Mononuclear cell (primary cell): ENCODE data around the gene C1QA. TPM values are rescaled to one million over a fixed set of nuclear protein-coding genes. Genes with fewer than 3 reads are reported as not detected.

ENCODE experiments used
- H3K27me3 ChIP-seq: 2 replicates; pipeline ENCODE4 v1.6.0; 2011; ENCODE audit warnings: low read length, control low read depth; ENCODE audit not compliant: insufficient read depth
- H3K4me1 ChIP-seq: 2 replicates; pipeline ENCODE4 v1.5.1; 2011; ENCODE audit warnings: mild to moderate bottlenecking, low read length, control low read depth; ENCODE audit not compliant: insufficient read depth
- H3K4me3 ChIP-seq: 2 replicates; pipeline ENCODE4 v1.5.1; 2011; ENCODE audit warnings: mild to moderate bottlenecking, low read length, moderate library complexity
- H3K9me3 ChIP-seq: 2 replicates; pipeline ENCODE4 v1.5.1; 2011; ENCODE audit warnings: low read depth, mild to moderate bottlenecking, control low read depth, low read length
- total RNA-seq: library from RNA; depleted of rRNA; stranded (reverse); fragments of >200 nt; gene quantifications from one replicate; pipeline ENCODE4 v1.2.3, GENCODE V29; 2012

The C1QA gene
- total RNA-seq, 1 donor, result 6.1 TPM

DNA sequence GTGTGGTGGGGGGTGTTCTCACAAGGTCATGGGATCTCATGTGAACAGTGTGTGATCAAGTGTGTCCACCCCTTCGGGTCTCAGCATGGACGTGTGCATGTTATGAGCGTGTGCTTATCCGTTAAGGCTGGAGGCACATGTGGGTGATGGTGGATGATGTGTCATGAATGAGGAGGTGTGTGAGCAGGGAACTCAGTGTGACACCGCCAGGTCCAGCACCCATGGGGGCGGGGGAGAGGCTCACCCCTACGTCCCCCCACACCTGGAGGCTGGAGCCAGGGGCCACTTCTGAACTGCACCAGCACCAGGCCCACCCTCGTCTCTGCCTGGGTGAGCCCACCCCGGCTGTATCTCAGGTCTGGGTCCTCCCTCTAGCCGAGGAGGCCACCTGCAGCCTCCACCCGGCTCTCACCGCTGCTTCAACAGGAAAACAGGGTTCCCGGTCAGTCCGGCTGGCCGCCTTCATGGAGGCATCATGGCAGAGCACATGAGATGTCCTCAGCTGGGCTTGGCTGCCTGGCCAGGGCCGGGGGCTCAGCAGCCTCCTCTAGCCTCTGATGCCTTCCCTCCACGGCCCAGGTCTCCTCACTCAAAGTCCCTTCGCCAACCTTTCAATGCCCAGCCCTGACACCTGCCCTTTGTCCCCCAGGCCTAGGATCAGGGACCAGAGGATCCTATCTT, 34.2 kb upstream of the C1QA start:
- H3K4me3 ChIP-seq, result no peak overlapping the region
- H3K4me1 ChIP-seq, result no peaks in the 10 kb centered on the region
- peaks cover 2% of the 10 kb centered on the region for H3K27me3 ChIP-seq
- no peaks in the 10 kb centered on the region for H3K9me3 ChIP-seq

DNA sequence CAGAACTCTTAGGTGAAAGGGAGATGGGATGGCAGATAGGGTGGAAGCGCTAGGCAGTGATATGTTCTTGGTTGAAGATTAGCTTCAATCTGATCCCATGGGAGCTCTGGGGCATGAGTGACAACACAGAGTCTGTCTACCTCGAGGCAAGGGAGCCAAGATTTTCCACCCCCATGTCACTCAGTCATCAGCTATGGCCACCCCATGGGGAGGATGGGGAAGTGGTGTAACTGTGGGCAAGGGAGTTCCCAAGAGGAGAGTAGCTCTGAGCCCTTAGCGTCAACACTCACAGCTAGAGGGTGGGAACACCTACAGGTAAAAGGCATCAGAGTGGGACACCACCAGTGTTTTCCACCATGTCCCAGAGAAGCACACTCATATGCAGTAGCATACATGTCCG, 30.3 kb upstream of the C1QA start:
- Histone ChIP-seq H3K4me3 (no peak overlapping the region), H3K9me3 (no peaks in the 10 kb centered on the region), H3K4me1 (no peaks in the 10 kb centered on the region), H3K27me3 (peaks cover 2% of the 10 kb centered on the region)

- Histone ChIP-seq H3K9me3 (no peaks in the 10 kb centered on the region), H3K4me1 (no peaks in the 10 kb centered on the region), H3K4me3 (no peak overlapping the region), H3K27me3 (peaks cover 2% of the 10 kb centered on the region)
Observed at GRCh38 chr1:22607154-22607553, 29.3 kb upstream of the C1QA start.

DNA sequence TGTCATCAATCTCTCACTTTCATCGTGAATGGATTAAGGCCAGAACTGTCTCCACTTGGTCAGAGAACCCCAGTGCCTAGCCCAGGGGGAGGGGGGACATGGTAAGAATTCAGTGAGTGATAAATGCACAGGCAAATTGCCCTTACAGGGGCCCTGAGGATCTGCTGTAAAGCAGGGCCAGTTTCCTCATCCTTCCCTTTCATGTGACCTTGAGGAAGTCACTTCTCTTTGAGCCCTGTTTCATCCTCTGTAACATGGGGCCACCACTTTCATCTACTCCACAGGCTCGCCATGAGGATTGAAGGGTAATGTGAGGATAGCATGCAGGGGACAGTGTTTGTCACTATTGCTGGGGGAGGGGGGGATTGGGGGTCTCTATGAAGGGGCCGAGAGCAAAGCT, 28.1 kb upstream of the C1QA start:
- Histone ChIP-seq H3K4me3 (no peak overlapping the region), H3K27me3 (peaks cover 2% of the 10 kb centered on the region), H3K4me1 (no peaks in the 10 kb centered on the region), H3K9me3 (no peaks in the 10 kb centered on the region)

GRCh38 chr1:22609291-22609690, 27.1 kb upstream of the C1QA start:
- Histone ChIP-seq H3K9me3 (no peaks in the 10 kb centered on the region), H3K27me3 (peaks cover 2% of the 10 kb centered on the region), H3K4me1 (no peaks in the 10 kb centered on the region), H3K4me3 (no peak overlapping the region)

- no peak overlapping the region for H3K4me3 ChIP-seq
- no peaks in the 10 kb centered on the region for H3K4me1 ChIP-seq
- H3K27me3 ChIP-seq, result no peaks in the 10 kb centered on the region
- no peaks in the 10 kb centered on the region for H3K9me3 ChIP-seq
Observed at GRCh38 chr1:22611530-22611947, 24.9 kb upstream of the C1QA start.

GRCh38 chr1:22612671-22613571, 23.5 kb upstream of the C1QA start:
- Histone ChIP-seq H3K4me3 (no peak overlapping the region), H3K4me1 (no peaks in the 10 kb centered on the region), H3K9me3 (no peaks in the 10 kb centered on the region), H3K27me3 (no peaks in the 10 kb centered on the region)

GRCh38 chr1:22613572-22613918, 22.9 kb upstream of the C1QA start:
- H3K4me1 ChIP-seq, result no peaks in the 10 kb centered on the region
- H3K4me3 ChIP-seq, result no peak overlapping the region
- no peaks in the 10 kb centered on the region for H3K9me3 ChIP-seq
- H3K27me3 ChIP-seq, result no peaks in the 10 kb centered on the region

- no peaks in the 10 kb centered on the region for H3K27me3 ChIP-seq
- no peak overlapping the region for H3K4me3 ChIP-seq
- no peaks in the 10 kb centered on the region for H3K9me3 ChIP-seq
- no peaks in the 10 kb centered on the region for H3K4me1 ChIP-seq
Observed at GRCh38 chr1:22613951-22614350, 22.5 kb upstream of the C1QA start.

DNA sequence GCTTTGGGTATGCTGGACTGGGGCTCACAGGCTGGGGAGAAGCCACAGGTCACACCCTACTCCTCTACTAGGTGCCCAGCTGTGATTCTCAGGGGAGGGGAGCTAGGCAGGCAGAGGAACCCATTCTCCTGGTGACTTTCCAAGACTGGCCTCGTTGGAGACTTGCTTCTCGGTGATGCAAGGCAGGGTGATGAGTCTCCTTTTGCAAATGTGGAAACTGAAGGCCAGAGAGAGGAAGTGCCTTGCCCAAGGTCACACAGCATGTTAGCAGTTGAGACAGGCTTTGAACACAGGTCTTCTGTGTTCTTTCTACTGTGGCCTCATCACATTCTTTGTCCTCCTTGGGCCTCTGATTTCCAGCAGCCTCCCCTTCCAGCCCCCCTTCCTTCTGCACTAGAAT, 20.5 kb upstream of the C1QA start:
- no peak overlapping the region for H3K4me3 ChIP-seq
- H3K27me3 ChIP-seq, result no peaks in the 10 kb centered on the region
- H3K9me3 ChIP-seq, result no peaks in the 10 kb centered on the region
- H3K4me1 ChIP-seq, result no peaks in the 10 kb centered on the region

GRCh38 chr1:22616571-22616970, 19.9 kb upstream of the C1QA start:
- Histone ChIP-seq H3K4me3 (no peak overlapping the region), H3K4me1 (no peaks in the 10 kb centered on the region), H3K27me3 (no peaks in the 10 kb centered on the region), H3K9me3 (no peaks in the 10 kb centered on the region)

DNA sequence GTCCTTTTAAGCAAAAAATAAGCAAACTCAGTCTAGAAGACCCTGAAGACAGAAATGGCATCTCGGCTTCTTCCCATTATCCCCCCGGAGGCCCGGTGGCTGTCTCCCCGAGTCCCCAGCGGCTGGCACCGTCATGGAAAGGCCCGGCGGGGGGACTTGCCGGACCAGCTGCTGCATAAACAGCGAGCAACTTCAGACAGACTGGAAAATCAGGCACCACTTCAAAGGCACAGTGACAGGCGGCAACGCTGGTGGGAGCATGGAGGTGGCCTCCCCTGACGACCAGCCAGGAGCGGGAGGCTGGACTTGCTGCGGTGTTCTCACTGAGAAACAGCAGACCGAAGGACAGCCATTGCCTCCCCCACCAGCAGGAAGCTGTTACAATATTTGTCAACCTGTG, 18.4 kb upstream of the C1QA start:
- Histone ChIP-seq H3K9me3 (no peaks in the 10 kb centered on the region), H3K4me1 (no peaks in the 10 kb centered on the region), H3K27me3 (no peaks in the 10 kb centered on the region), H3K4me3 (no peak overlapping the region)

DNA sequence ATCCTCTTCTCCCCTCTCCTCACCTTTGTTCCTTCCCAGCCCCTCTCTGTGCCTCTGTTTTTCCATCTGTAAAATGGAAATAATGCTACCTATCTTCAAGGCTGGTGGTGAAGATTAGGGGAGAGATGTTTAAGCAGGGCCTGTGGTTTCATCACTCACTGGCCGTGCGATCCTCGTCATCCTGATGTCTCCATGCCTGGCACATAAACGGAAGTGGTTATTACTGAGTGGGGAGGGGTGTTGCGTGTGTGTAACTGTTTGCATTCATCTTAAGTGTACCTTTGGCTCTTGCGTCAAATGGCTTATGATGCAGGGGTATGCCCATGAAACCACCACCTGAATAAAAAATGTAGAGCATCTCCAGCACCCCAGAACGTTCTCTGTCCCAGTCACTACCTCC, 17.2 kb upstream of the C1QA start:
- Histone ChIP-seq H3K4me1 (no peaks in the 10 kb centered on the region), H3K4me3 (no peak overlapping the region), H3K27me3 (no peaks in the 10 kb centered on the region), H3K9me3 (no peaks in the 10 kb centered on the region)

- Histone ChIP-seq H3K4me1 (no peaks in the 10 kb centered on the region), H3K4me3 (no peak overlapping the region), H3K27me3 (no peaks in the 10 kb centered on the region), H3K9me3 (no peaks in the 10 kb centered on the region)
Observed at GRCh38 chr1:22619798-22620197, 16.6 kb upstream of the C1QA start.

DNA sequence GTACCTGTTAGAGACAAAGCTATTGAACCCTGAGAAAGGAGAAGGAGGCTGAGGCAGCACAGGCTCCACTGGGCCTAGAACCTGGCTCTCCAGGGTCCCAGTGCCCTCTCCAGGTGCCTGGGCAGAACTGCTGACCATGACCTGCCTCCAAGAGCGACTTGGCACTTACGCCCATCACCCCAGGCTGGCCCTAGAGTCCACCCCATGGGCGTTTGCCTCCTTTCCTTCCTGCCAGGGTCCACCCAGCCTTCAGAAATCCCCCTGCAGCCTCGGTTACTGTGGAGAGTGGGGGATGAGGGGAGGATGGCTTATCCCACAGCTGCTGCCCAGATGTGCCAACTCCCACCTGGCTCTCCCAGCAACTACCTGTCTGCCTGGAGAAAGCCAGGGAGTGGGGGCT, 14.7 kb upstream of the C1QA start:
- Histone ChIP-seq H3K9me3 (no peaks in the 10 kb centered on the region), H3K4me3 (no peak overlapping the region), H3K4me1 (no peaks in the 10 kb centered on the region), H3K27me3 (peaks cover 5% of the 10 kb centered on the region)
